HepG2 (cell line): ENCODE results near the gene NDUFC1. TPM values are rescaled to one million over a fixed set of nuclear protein-coding genes. Genes with fewer than 3 reads are reported as not detected.

Experiments used
- ATAC-seq: fragments of 200-7000 bp; cut with Tn5 transposase; 3 replicates; pipeline ENCODE4 v1.9.1; 2020; ENCODE audit warnings: mild to moderate bottlenecking, moderate library complexity
- BruUV-seq: library from RNA; stranded (reverse); fragments of 400-500 nt; replicated peaks from 2 replicates; lab custom pipeline; 2021; lab: Mats Ljungman, UMichigan
- CTCF ChIA-PET: fragments of 300-600 bp; formaldehyde crosslinking; extraction: SDS; loops from one replicate; lab custom pipeline; 2021; ENCODE audit warnings: low total read pairs, inconsistent platforms, low intra/inter-chr PET ratio; lab: Yijun Ruan, JAX
- POLR2A ChIA-PET: fragments of 350-600 bp; sonication (Branson Sonifier 250); formaldehyde crosslinking; loops from one replicate; lab custom pipeline; 2020; ENCODE audit warnings: antibody characterized with exemption, inconsistent platforms; lab: Yijun Ruan, JAX
- DNase-seq: peaks from one replicate; pipeline ENCODE4 v3.0.0-alpha.2; 2015; ENCODE audit warnings: low spot score
- FAIRE-seq: peaks from 3 replicates; lab custom pipeline; 2011; peaks lifted over from hg19 to GRCh38; lab: Jason Lieb, UNC
- H2AFZ ChIP-seq: one replicate; pipeline ENCODE4 v1.6.1; 2011; ENCODE audit warnings: low read length, inconsistent platforms
- H3K27ac ChIP-seq: fragments of 300-600 bp; 3 replicates; pipeline ENCODE4 v1.8.0; 2011; ENCODE audit warnings: mixed run types, mild to moderate bottlenecking, mixed read lengths, low read length, inconsistent platforms; ENCODE audit not compliant: insufficient read depth; ENCODE audit errors: extremely low read length
- H3K27me3 ChIP-seq, 2 experiments: fragments of 200-600 bp in 1 of 2; 2 replicates in 1 of 2; 3 replicates in 1 of 2; pipeline versions ENCODE4 v1.6.0 to v1.8.0; 2011; ENCODE audit warnings: low read length in 2 of 2, mild to moderate bottlenecking in 2 of 2, moderate library complexity in 2 of 2, inconsistent platforms in 1 of 2; ENCODE audit not compliant: insufficient read depth in 2 of 2, control insufficient read depth in 1 of 2
- H3K36me3 ChIP-seq, 2 experiments: fragments of 200-600 bp in 1 of 2; replicated peaks in 1 of 2; 2 replicates in 1 of 2; 3 replicates in 1 of 2; pipeline versions ENCODE4 v1.5.1 to v1.8.0; 2011; ENCODE audit warnings: low read length in 2 of 2, inconsistent platforms in 1 of 2; ENCODE audit not compliant: insufficient read depth in 2 of 2, control insufficient read depth in 1 of 2
- H3K4me1 ChIP-seq: 2 replicates; pipeline ENCODE4 v1.5.1; 2012; ENCODE audit warnings: low read length, inconsistent platforms; ENCODE audit not compliant: insufficient read depth
- H3K4me2 ChIP-seq: 2 replicates; pipeline ENCODE4 v1.6.0; 2011; ENCODE audit warnings: low read depth, low read length, inconsistent platforms
- H3K4me3 ChIP-seq, 3 experiments: fragments of 200-600 bp in 1 of 3; sonication (generic), shearing (Covaris generic) in 1 of 3; replicated peaks in 1 of 3; 2 replicates each; pipeline ENCODE4 v1.5.1; 2011 to 2016; ENCODE audit warnings: low read length in 3 of 3, inconsistent platforms in 2 of 3, low read depth in 2 of 3, mild to moderate bottlenecking in 2 of 3, control low read depth in 1 of 3, mixed read lengths in 1 of 3; ENCODE audit not compliant: insufficient read depth in 1 of 3
- H3K79me2 ChIP-seq: one replicate; pipeline ENCODE4 v1.6.1; 2011; ENCODE audit warnings: low read length, inconsistent platforms; ENCODE audit not compliant: insufficient read depth
- H3K9ac ChIP-seq: 2 replicates; pipeline ENCODE4 v1.6.0; 2011; ENCODE audit warnings: mild to moderate bottlenecking, low read depth, low read length, inconsistent platforms; ENCODE audit not compliant: insufficient read depth
- H3K9me3 ChIP-seq: 2 replicates; pipeline ENCODE4 v1.5.1; 2012; ENCODE audit warnings: mild to moderate bottlenecking, low read length
- H4K20me1 ChIP-seq: 2 replicates; pipeline ENCODE4 v1.6.0; 2011; ENCODE audit warnings: inconsistent platforms, mild to moderate bottlenecking, low read length, moderate library complexity; ENCODE audit not compliant: insufficient read depth
- DNMT1 ChIP-seq: sonication (generic); formaldehyde crosslinking; IDR thresholded peaks from 2 replicates; pipeline ENCODE4 v1.5.1; 2020; ENCODE audit warnings: mild to moderate bottlenecking, missing genetic modification reagents
- MEF2D ChIP-seq: sonication (generic); formaldehyde crosslinking; IDR thresholded peaks from 2 replicates; pipeline ENCODE4 v1.5.1; 2020; ENCODE audit warnings: mild to moderate bottlenecking, missing genetic modification reagents
- MLLT10 ChIP-seq: sonication (generic); formaldehyde crosslinking; IDR thresholded peaks from 2 replicates; pipeline ENCODE4 v1.4.0; 2020; ENCODE audit warnings: missing genetic modification reagents
- RCOR2 ChIP-seq: IDR thresholded peaks from 2 replicates; pipeline ENCODE4 v1.6.1; 2016; ENCODE audit warnings: missing biosample characterization, missing genetic modification reagents
- SOX13 ChIP-seq, 3 experiments: fragments of 450-650 bp in 1 of 3; sonication (generic) in 1 of 3; formaldehyde crosslinking in 1 of 3; IDR thresholded peaks in 2 of 3; conservative IDR thresholded peaks in 1 of 3; 2 replicates each; pipeline versions ENCODE4 v1.5.0 to v1.6.1; 2016 to 2020; ENCODE audit warnings: antibody characterized with exemption in 1 of 3, mild to moderate bottlenecking in 1 of 3, missing compliant biosample characterization in 1 of 3, missing genetic modification reagents in 1 of 3, moderate library complexity in 1 of 3
- WGBS: methylation state at CpG from one replicate; pipeline ENCODE4 v1.1.6; 2017; ENCODE audit warnings: low lambda C conversion rate; 5-methylcytosine and 5-hydroxymethylcytosine counted together
- in situ Hi-C: cut with HindIII; loops from 2 replicates; pipeline ENCODE4 v1.10.0; 2017; ENCODE audit warnings: low pct_unique_long_range_greater_than_20kb; ENCODE audit not compliant: extremely low pct_ligation_motif_present
- intact Hi-C: fragments of 100-400 bp; cut with micrococcal nuclease; formaldehyde crosslinking; loops from one replicate; pipeline ENCODE4 v1.10.0; 2022; ENCODE audit not compliant: unreplicated experiment
- polyA plus RNA-seq, 8 experiments: library from polyadenylated mRNA; depleted of rRNA in 3 of 8; stranded (reverse) in 7 of 8; unstranded in 1 of 8; fragments of >200 nt; fragmentation: Illumina TruSeq in 4 of 8; extraction: Trizol in 4 of 8; gene quantifications; 2 replicates each; pipeline versions ENCODE4 v1.2.1 to v1.2.3, GENCODE V29; 2011 to 2016; ENCODE audit warnings: low read depth in 4 of 8, missing spikeins in 1 of 8, mixed read lengths in 1 of 8; ENCODE audit not compliant: insufficient read depth in 1 of 8
- total RNA-seq, 5 experiments: library from RNA; depleted of rRNA; stranded (reverse); fragments of >200 nt; fragmentation: Illumina TruSeq; extraction: Trizol; gene quantifications; 2 replicates each; pipeline ENCODE4 v1.2.3, GENCODE V29; 2016; ENCODE audit warnings: low read depth in 1 of 5

Gene NDUFC1
- total and polyA plus RNA-seq, 2 of the 13 experiments (the other 11 are each of a cell fraction or from before 2014, with no cell fraction given), result 43.4 to 96.4 TPM

DNA sequence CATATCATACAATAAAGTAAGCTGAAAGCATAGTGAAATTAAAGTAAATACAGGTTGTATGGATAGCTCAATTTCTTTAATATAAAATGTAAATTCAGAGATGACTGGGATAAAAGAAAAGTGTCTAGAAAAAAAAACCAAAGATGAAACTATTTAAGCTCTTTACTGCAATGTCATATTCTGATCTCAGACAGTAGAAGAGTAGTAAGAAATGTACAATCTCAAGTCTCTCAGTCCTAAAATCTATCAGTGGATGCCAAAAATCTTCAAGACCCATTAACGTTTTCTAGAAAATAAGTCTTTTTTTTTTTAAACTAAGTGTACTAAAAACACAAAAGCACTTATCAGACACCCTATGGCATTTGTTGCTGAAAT is 36.1 kb downstream of the NDUFC1 start:
- no peak for DNase-seq
- Histone ChIP-seq H3K79me2 (no peaks in the 10 kb centered on the region), H3K4me1 (peaks cover 34% of the 10 kb centered on the region), H3K27ac (peak overlapping the region; percentile 35), H4K20me1 (no peaks in the 10 kb centered on the region), H3K4me3 (peak overlapping the region; percentile 49 to 69 (median 54); a peak in 5 of 6 replicates), H3K27me3 (no peaks in the 10 kb centered on the region), H2AFZ (no peak overlapping the region), H3K9me3 (no peaks in the 10 kb centered on the region), H3K9ac (peak overlapping the region; percentile 26; the same call in 1 of the 2 replicates), H3K36me3 (no peaks in the 10 kb centered on the region), H3K4me2 (peak overlapping the region; percentile 79)
- no peak for FAIRE-seq
- in situ Hi-C loops, result no loop called here
- 0% methylated on average over 1 of the region's 1 CpG for whole genome bisulfite sequencing
- CTCF ChIA-PET, result no interaction called here
- POLR2A ChIA-PET, result interaction anchor here (0.9 to 1.5 kb wide), 3 partner anchors 12 to 35 kb away, joined by 3 to 5 read pairs (median 4); partner anchors contain the start of gene NAA15
- TF ChIP-seq MLLT10 (CRISPR knock-in tag) (no peak), RCOR2 (CRISPR knock-in tag) (0 out of 2 replicates have a peak, but pooled peaks have one; percentile 2), DNMT1 (no peak)
- intact Hi-C loops, result no loop called here
- BruUV-seq, result TSS peak; percentile 70
- ATAC-seq, result no peak

DNA sequence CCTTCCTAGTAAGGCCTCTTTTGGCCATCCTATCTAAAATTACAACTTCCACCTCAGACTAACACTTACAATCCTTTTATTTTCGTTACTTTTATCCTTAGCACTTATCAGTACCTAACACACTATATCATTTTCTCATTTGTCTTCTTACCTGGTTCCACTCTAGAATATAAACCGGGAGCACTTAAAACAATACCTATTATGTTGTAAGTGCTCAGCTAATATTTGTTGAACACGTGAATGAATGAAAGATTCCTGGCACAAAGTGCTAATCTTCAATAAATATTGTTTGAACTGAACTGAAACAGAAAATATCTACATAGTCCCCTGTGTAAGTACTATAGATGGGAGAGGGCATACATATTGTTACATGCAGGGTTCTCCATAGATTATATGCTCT is 36.6 kb downstream of the NDUFC1 start:
- no TSS peak for BruUV-seq
- CTCF ChIA-PET, result no interaction called here
- in situ Hi-C loops, result no loop called here
- intact Hi-C loops, result no loop called here
- no peak overlapping the region for H3K9ac ChIP-seq
- TF ChIP-seq MEF2D (CRISPR knock-in tag), result no peak
- TF ChIP-seq SOX13 (IDR thresholded peaks at IDR 0.05), result no peak
- peak in 1 of 2 experiments; percentile 77; a peak in 2 of 4 replicates for TF ChIP-seq SOX13 (CRISPR knock-in tag; conservative IDR thresholded peaks at IDR 0.05 in 1 of 2, IDR thresholded peaks at IDR 0.05 in 1 of 2)
- TF ChIP-seq, all 625 proteins: peak for 1
- no peak overlapping the region for H2AFZ ChIP-seq
- ATAC-seq, result no peak
- H3K27me3 ChIP-seq, result no peaks in the 10 kb centered on the region
- no peaks in the 10 kb centered on the region for H3K36me3 ChIP-seq
- POLR2A ChIA-PET, result interaction anchor here (0.9 to 1.4 kb wide), 2 partner anchors 11 to 36 kb away, joined by 3 to 4 read pairs; partner anchors contain the start of gene NAA15
- no peaks in the 10 kb centered on the region for H4K20me1 ChIP-seq
- no peak overlapping the region for H3K27ac ChIP-seq
- WGBS, result under 1% methylated on average over 3 of the region's 3 CpGs
- no peak for DNase-seq
- H3K9me3 ChIP-seq, result no peaks in the 10 kb centered on the region
- no peak overlapping the region for H3K4me3 ChIP-seq
- H3K4me1 ChIP-seq, result peaks cover 34% of the 10 kb centered on the region
- H3K79me2 ChIP-seq, result no peaks in the 10 kb centered on the region
- FAIRE-seq, result no peak
- H3K4me2 ChIP-seq, result peak overlapping the region; percentile 79
